Gastroesophageal sphincter (tissue), 4 donors: ENCODE data around the gene ELL2. TPM values are rescaled to one million over a fixed set of nuclear protein-coding genes. Genes with fewer than 3 reads are reported as not detected.

Experiments
- ATAC-seq: fragments of 150-250 bp; one replicate; pipeline ENCODE4 v1.9.1; 2016; ENCODE audit warnings: mild to moderate bottlenecking, moderate library complexity
- H3K27ac ChIP-seq, 4 donors: fragments of 200-600 bp; sonication (generic) in 3 of 4; 1 replicate in 3 of 4; 2 replicates in 1 of 4; pipeline ENCODE4 v1.5.1; 2016 to 2019
- H3K27me3 ChIP-seq: fragments of 200-600 bp; sonication (generic); one replicate; pipeline ENCODE4 v1.5.1; 2019
- H3K36me3 ChIP-seq, 2 donors: fragments of 200-600 bp; sonication (generic); one replicate each; pipeline ENCODE4 v1.5.1; 2019; ENCODE audit warnings: control low read depth in 1 of 2
- H3K4me1 ChIP-seq, 3 donors: fragments of 200-600 bp; sonication (generic); 1 replicate in 2 of 3; 2 replicates in 1 of 3; pipeline ENCODE4 v1.5.1; 2016 to 2019; ENCODE audit warnings: control low read depth in 2 of 3
- H3K4me3 ChIP-seq, 2 donors: fragments of 200-600 bp; sonication (generic); one replicate each; pipeline ENCODE4 v1.5.1; 2019; ENCODE audit warnings: mild to moderate bottlenecking in 1 of 2, moderate library complexity in 1 of 2
- H3K9me3 ChIP-seq, 3 donors: fragments of 200-600 bp; sonication (generic); one replicate each; pipeline ENCODE4 v1.5.1; 2017 to 2019; ENCODE audit warnings: control low read depth in 2 of 3
- EP300 ChIP-seq: sonication (generic); formaldehyde crosslinking; IDR thresholded peaks from one replicate; pipeline ENCODE4 v1.6.1; 2017; ENCODE audit warnings: antibody characterized with exemption, mild to moderate bottlenecking
- POLR2A ChIP-seq, 2 donors: fragments of 450-650 bp; IDR thresholded peaks; one replicate each; pipeline ENCODE4 v1.6.1; 2017; ENCODE audit warnings: antibody characterized with exemption in 2 of 2, mild to moderate bottlenecking in 2 of 2, moderate library complexity in 1 of 2
- POLR2AphosphoS5 ChIP-seq: sonication (generic); formaldehyde crosslinking; IDR thresholded peaks from one replicate; pipeline ENCODE4 v1.6.1; 2017; ENCODE audit warnings: antibody characterized with exemption
- WGBS, 2 donors: methylation state at CpG; one replicate each; pipeline ENCODE4 v1.1.5; 2018; ENCODE audit warnings: low coverage in 1 of 2; 5-methylcytosine and 5-hydroxymethylcytosine counted together
- total RNA-seq, 4 donors: library from RNA; depleted of rRNA; stranded (reverse); fragments of >200 nt; gene quantifications; one replicate each; pipeline ENCODE4 v1.1.0, GENCODE V29; 2016
- TF ChIP-seq, protein P1 (sequence below), 4 experiments: fragments of 200-600 bp in 2 of 4; fragments of 450-650 bp in 2 of 4; sonication (generic) in 1 of 4; IDR thresholded peaks; one replicate each; pipeline ENCODE4 v1.5.1; 2017 to 2019; ENCODE audit warnings: antibody characterized with exemption in 4 of 4, mild to moderate bottlenecking in 2 of 4, moderate library complexity in 2 of 4

Gene ELL2
- total RNA-seq, 4 donors from 2014 or later, result 38.4 to 117 (median 59.3) TPM

DNA sequence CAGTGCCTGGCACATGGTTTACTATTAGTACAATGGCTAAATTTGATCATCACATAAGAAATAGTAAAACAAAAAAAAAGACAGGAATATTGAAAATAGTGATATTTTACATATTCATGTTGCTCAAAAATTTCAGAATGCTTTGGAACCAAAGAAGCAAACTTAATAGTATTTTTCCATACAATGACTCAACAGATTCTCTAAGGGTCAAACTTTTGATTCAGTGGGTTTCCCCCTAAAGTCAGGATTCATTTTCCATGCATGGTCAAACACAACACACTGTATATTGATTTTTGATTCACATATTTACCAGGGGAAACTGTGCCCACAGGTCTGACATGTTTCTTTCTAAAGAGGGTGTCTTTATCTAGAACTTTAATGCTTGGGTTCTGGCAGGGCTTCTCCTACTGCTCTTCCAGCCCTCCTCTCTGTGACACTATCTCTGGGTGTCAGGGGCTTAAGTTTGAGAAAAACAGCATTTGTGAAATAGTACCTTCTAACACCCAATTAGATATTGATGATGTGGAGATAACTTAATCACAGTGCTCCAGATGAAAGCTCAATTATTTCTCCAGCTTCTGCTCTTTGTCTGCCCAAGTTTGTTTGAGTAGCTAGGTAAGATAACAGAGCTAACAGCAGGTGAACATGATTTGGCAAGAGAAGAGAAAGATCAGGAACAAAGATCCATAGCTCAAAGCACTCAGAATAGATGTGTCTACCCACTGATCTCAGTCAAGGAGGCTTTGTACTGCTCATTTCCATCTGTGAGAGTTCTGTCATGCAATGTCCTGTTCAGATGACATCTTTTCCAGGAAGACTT lies 35.5 kb upstream of the ELL2 start:
- H3K27ac ChIP-seq, result no peak overlapping the region
- ATAC-seq, result no peak
- H3K4me1 ChIP-seq, result no peaks in the 10 kb centered on the region
- H3K9me3 ChIP-seq, result no peaks in the 10 kb centered on the region
- H3K27me3 ChIP-seq, result no peaks in the 10 kb centered on the region
- TF ChIP-seq POLR2AphosphoS5 (no peak), EP300 (no peak), POLR2A (IDR thresholded peaks at IDR 0.05) (no peak)
- TF ChIP-seq, protein P1, sequence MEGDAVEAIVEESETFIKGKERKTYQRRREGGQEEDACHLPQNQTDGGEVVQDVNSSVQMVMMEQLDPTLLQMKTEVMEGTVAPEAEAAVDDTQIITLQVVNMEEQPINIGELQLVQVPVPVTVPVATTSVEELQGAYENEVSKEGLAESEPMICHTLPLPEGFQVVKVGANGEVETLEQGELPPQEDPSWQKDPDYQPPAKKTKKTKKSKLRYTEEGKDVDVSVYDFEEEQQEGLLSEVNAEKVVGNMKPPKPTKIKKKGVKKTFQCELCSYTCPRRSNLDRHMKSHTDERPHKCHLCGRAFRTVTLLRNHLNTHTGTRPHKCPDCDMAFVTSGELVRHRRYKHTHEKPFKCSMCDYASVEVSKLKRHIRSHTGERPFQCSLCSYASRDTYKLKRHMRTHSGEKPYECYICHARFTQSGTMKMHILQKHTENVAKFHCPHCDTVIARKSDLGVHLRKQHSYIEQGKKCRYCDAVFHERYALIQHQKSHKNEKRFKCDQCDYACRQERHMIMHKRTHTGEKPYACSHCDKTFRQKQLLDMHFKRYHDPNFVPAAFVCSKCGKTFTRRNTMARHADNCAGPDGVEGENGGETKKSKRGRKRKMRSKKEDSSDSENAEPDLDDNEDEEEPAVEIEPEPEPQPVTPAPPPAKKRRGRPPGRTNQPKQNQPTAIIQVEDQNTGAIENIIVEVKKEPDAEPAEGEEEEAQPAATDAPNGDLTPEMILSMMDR (IDR thresholded peaks at IDR 0.05), result no peak
- no peak overlapping the region for H3K4me3 ChIP-seq
- no peaks in the 10 kb centered on the region for H3K36me3 ChIP-seq

DNA sequence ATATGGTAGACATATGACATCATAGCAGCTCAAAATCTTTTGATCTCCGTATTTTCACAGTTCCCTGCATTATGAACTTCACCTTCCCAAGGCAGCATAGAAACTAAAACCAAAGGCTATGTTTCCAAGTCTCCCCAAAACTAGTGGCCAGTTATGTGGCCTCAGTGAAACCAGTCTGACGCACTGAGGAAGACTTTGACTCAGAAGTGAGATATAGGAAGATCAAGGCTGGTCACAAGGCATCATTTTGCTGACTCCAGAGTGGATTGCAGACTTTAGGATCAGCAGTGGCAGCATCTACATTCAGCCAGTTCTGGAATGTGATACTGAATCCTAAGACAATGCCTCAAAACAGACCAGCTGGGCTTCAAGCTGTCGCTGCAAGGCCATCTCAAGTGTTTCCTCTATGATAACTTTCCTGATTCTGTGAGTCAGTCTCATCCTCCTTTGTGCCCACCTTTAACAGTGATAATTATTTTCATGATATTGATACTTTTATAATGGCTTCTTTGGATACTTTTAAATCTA lies 34.4 kb upstream of the ELL2 start:
- WGBS, 2 donors, result 90 to 96% methylated on average over 3 of the region's 3 CpGs
- Histone ChIP-seq H3K4me3 (no peak overlapping the region), H3K27me3 (no peaks in the 10 kb centered on the region), H3K4me1 (no peaks in the 10 kb centered on the region), H3K9me3 (no peaks in the 10 kb centered on the region), H3K36me3 (no peaks in the 10 kb centered on the region), H3K27ac (no peak overlapping the region)
- no peak for TF ChIP-seq POLR2AphosphoS5
- no peak for TF ChIP-seq EP300
- TF ChIP-seq, protein P1 (IDR thresholded peaks at IDR 0.05), result no peak
- no peak for TF ChIP-seq POLR2A (IDR thresholded peaks at IDR 0.05)
- no peak for ATAC-seq

DNA sequence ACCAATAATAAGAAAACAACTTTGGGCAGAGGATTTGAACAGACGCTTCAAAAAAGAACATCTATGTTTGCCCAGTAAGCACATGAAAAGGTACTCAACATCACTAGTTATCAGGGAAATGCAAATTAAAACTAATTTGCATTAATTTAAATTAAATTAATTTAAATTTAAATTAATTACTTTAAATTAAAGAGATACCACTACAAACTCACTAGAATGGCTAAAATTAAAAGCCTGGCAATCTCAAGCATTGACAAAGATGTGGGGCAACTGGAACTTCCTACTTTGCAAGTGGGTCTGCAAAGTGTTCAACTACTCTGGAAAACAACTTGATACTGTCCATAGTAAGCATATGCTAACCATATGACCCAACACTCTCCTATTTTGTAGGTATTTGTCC lies 32.1 kb upstream of the ELL2 start:
- H3K4me3 ChIP-seq, result no peak overlapping the region
- peaks cover 0 to 12% (median 0%) of the 10 kb centered on the region in 3 donors for H3K4me1 ChIP-seq
- no peaks in the 10 kb centered on the region for H3K27me3 ChIP-seq
- TF ChIP-seq, protein P1 (IDR thresholded peaks at IDR 0.05), result no peak
- no peak for TF ChIP-seq POLR2A (IDR thresholded peaks at IDR 0.05)
- TF ChIP-seq EP300, result no peak
- H3K9me3 ChIP-seq, result no peaks in the 10 kb centered on the region
- ATAC-seq, result no peak
- 79 to 92% methylated on average over 1 of the region's 1 CpG for WGBS, 2 donors
- no peaks in the 10 kb centered on the region for H3K36me3 ChIP-seq
- H3K27ac ChIP-seq, result no peak overlapping the region

DNA sequence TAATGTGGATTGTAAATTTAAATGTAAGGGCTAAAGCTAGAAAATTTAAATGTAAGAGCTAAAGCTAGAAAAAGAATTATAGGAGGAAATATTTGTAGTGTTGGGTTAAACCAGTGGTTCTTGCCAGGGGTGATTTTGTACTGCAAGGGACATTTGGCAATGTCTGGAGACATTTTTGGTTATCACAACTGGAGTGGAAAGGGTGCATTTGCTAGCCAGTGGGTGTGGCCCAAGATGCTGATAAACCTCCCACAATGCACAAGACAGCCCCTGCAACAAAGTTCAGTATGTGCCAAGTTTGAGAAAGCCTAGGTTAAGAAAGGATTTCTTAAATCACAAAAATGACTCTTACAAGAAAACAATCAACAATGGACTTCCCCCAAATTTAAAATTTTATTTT lies 31.6 kb upstream of the ELL2 start:
- TF ChIP-seq POLR2AphosphoS5 (no peak), EP300 (no peak)
- H3K4me1 ChIP-seq, result peaks cover 0 to 17% (median 0%) of the 10 kb centered on the region in 3 donors
- H3K36me3 ChIP-seq, result no peaks in the 10 kb centered on the region
- no peaks in the 10 kb centered on the region for H3K27me3 ChIP-seq
- no peak overlapping the region for H3K27ac ChIP-seq
- ATAC-seq, result no peak
- no peaks in the 10 kb centered on the region for H3K9me3 ChIP-seq
- no peak overlapping the region for H3K4me3 ChIP-seq

DNA sequence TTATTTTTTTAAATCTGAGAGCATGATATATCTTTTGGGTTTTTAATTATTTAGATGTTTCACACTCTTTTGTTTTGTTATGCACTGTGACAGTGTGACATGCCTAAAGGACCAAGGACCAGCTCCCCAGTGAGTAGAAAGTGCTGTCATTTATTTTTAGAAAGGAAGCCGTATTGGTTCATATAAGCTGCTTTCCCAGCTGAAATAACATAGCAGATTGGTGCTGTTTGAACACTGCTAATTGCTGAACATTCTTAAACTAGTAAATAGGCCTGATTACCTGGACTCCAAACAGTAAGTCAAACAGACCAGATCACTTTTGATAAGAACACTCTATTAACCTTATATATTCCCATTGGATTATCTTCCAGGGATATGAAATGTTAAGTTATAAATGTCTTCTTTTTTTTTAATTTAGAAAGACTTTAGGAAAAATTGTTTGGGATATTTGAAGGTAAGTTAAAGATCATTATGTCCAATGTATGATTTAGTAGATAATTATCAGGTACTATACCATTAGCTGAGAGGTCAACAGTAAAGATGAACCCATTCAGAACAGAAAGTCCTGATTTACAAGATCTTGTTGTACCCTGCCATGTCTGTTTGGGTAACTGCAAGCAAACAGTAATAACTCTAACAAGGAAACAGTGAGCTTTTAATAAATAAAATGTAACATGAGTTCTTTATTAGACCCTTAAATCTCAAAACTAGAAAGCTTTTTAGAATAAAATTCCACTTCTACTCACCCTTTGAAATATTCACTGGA lies 27.8 kb upstream of the ELL2 start:
- no peak overlapping the region for H3K4me3 ChIP-seq
- no peak for ATAC-seq
- no peak overlapping the region for H3K27ac ChIP-seq
- no peaks in the 10 kb centered on the region for H3K9me3 ChIP-seq
- H3K27me3 ChIP-seq, result no peaks in the 10 kb centered on the region
- TF ChIP-seq POLR2A (IDR thresholded peaks at IDR 0.05), result no peak
- TF ChIP-seq EP300, result no peak
- TF ChIP-seq POLR2AphosphoS5, result no peak
- TF ChIP-seq, protein P1 (IDR thresholded peaks at IDR 0.05), result no peak
- 14 to 38% methylated on average over 1 of the region's 1 CpG for WGBS, 2 donors
- H3K36me3 ChIP-seq, result no peaks in the 10 kb centered on the region
- H3K4me1 ChIP-seq, result peaks cover 0 to 43% (median 2%) of the 10 kb centered on the region in 3 donors
